Measurements from ENCODE around the gene FOXJ3. TPM values are rescaled to one million over a fixed set of nuclear protein-coding genes. Genes with fewer than 3 reads are reported as not detected.

The FOXJ3 gene
- total and polyA plus RNA-seq, 2 of the 8 experiments (the other 6 are each of a cell fraction or from before 2014, with no cell fraction given), result 48.6 to 51.9 TPM

DNA sequence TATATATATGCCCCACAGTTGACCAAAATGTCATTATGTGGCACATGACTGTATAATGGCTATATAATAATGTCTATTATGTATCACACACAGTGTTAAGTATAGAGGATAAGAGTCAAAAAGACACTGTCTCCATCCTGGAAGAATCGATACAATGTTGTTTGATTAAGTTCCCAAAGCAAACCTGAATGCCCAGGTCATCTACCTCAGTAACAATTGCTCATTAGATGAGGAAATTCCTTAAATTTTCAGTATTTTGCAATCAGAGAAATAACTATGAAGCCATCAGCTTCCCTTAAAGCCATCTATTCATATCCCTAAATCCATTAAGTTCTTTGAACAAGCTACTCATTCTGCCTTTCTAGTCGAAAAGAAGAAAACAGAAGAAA, 10.0 kb downstream of the FOXJ3 start:
- H4K20me1 ChIP-seq (replicated peaks in 1 of 2; ENCODE audit: control insufficient read depth in 1 of 2, insufficient read depth in 2 of 2, low read length in 2 of 2), result peaks cover 23 to 35% of the 10 kb centered on the region in 2 experiments
- TF ChIP-seq HDAC6 (IDR thresholded peaks at IDR 0.05; ENCODE audit: low read depth, low read length) (no peak), CHD1 (IDR thresholded peaks at IDR 0.05; ENCODE audit: low read depth, low read length) (no peak), SP2 (IDR thresholded peaks at IDR 0.05; ENCODE audit: low read length) (no peak), NANOG (IDR thresholded peaks at IDR 0.05; ENCODE audit: insufficient read depth, low read depth, low read length, poor library complexity, severe bottlenecking) (no peak), RXRA (IDR thresholded peaks at IDR 0.05; ENCODE audit: insufficient read depth, low read depth, low read length) (no peak), JUND (IDR thresholded peaks at IDR 0.05; ENCODE audit: low read length) (no peak), SIX5 (IDR thresholded peaks at IDR 0.05; ENCODE audit: low read depth, low read length) (no peak), EZH2 (IDR thresholded peaks at IDR 0.05; ENCODE audit: low read depth, low read length, severe bottlenecking) (no peak), YY1 (IDR thresholded peaks at IDR 0.05; ENCODE audit: low read depth, low read length) (no peak)
- TF ChIP-seq, protein P1, sequence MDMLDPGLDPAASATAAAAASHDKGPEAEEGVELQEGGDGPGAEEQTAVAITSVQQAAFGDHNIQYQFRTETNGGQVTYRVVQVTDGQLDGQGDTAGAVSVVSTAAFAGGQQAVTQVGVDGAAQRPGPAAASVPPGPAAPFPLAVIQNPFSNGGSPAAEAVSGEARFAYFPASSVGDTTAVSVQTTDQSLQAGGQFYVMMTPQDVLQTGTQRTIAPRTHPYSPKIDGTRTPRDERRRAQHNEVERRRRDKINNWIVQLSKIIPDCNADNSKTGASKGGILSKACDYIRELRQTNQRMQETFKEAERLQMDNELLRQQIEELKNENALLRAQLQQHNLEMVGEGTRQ (IDR thresholded peaks at IDR 0.05; ENCODE audit: low read length), result no peak
- TF ChIP-seq, protein P2, sequence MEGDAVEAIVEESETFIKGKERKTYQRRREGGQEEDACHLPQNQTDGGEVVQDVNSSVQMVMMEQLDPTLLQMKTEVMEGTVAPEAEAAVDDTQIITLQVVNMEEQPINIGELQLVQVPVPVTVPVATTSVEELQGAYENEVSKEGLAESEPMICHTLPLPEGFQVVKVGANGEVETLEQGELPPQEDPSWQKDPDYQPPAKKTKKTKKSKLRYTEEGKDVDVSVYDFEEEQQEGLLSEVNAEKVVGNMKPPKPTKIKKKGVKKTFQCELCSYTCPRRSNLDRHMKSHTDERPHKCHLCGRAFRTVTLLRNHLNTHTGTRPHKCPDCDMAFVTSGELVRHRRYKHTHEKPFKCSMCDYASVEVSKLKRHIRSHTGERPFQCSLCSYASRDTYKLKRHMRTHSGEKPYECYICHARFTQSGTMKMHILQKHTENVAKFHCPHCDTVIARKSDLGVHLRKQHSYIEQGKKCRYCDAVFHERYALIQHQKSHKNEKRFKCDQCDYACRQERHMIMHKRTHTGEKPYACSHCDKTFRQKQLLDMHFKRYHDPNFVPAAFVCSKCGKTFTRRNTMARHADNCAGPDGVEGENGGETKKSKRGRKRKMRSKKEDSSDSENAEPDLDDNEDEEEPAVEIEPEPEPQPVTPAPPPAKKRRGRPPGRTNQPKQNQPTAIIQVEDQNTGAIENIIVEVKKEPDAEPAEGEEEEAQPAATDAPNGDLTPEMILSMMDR (IDR thresholded peaks at IDR 0.05; ENCODE audit: control extremely low read depth in 1 of 3, insufficient read depth in 1 of 3, low read depth in 1 of 3, low read length in 3 of 3), result no peak

More for the DNA sequence above, 10.0 kb downstream of the FOXJ3 start:
- POLR2A ChIA-PET (ENCODE audit: partially characterized antibody), result interaction anchor here (1.0 kb wide), 2 partner anchors 9 to 40 kb away, joined by 3 to 4 read pairs; no protein-coding TSS in a partner anchor
- no peak overlapping the region for H4K8ac ChIP-seq (ENCODE audit: extremely low read depth, insufficient read depth, low read length)
- H3K23me2 ChIP-seq (ENCODE audit: low read depth, low read length), result no peaks in the 10 kb centered on the region
- no peaks in the 10 kb centered on the region for H3K27me3 ChIP-seq (replicated peaks in 1 of 4; ENCODE audit: control insufficient read depth in 3 of 4, extremely low read depth in 1 of 4, insufficient read depth in 3 of 4, low read length in 3 of 4)
- H2BK120ac ChIP-seq (replicated peaks; ENCODE audit: low read depth, low read length), result no peak overlapping the region
- H3K18ac ChIP-seq (ENCODE audit: extremely low read depth, low read length), result no peak overlapping the region
- no peak for FAIRE-seq
- no peak overlapping the region for H3K23ac ChIP-seq (ENCODE audit: insufficient read length)
- H3K4ac ChIP-seq (replicated peaks; ENCODE audit: insufficient read length, low read depth, low read length), result no peak overlapping the region
- no peak overlapping the region for H3K4me3 ChIP-seq (ENCODE audit: extremely low read depth in 1 of 4, insufficient read depth in 2 of 4, low read depth in 3 of 4, low read length in 4 of 4)
- H3K9ac ChIP-seq (replicated peaks in 1 of 4; ENCODE audit: extremely low read depth in 1 of 4, low read depth in 3 of 4, low read length in 3 of 4), result no peak overlapping the region
- no peak overlapping the region for H4K5ac ChIP-seq (ENCODE audit: insufficient read length, low read depth, low read length)
- no peak overlapping the region for H2AK5ac ChIP-seq (ENCODE audit: low read depth, low read length)
- no peak overlapping the region for H3K27ac ChIP-seq (ENCODE audit: low read depth, low read length)
- no peaks in the 10 kb centered on the region for H3K36me3 ChIP-seq (ENCODE audit: control insufficient read depth in 2 of 4, insufficient read depth in 4 of 4, low read length in 3 of 4)
- no peaks in the 10 kb centered on the region for H3K9me3 ChIP-seq (ENCODE audit: insufficient read depth in 2 of 2, low read depth in 1 of 2, low read length in 1 of 2)
- no peak overlapping the region for H3K56ac ChIP-seq (replicated peaks; ENCODE audit: insufficient read length, low read depth, low read length)
- no peak overlapping the region for H2BK5ac ChIP-seq (ENCODE audit: low read depth, low read length)
- no peak overlapping the region for H4K91ac ChIP-seq (replicated peaks; ENCODE audit: insufficient read length, low read length)
- CTCF ChIA-PET (ENCODE audit: partially characterized antibody), result interaction anchor here (0.7 to 1.8 kb wide), 2 partner anchors 9 to 18 kb away, joined by 3 to 12 read pairs; no protein-coding TSS in a partner anchor
- 88% methylated on average over 2 of the region's 2 CpGs; no CpG with 5 or more reads in 1 of the 2 experiments for WGBS, 2 experiments (ENCODE audit: extremely low coverage in 1 of 2, insufficient coverage in 1 of 2, insufficient read length in 1 of 2, insufficient replicate concordance in 2 of 2, low coverage in 1 of 2, low lambda C conversion rate in 2 of 2, missing lambda C conversion rate in 1 of 2)
- H3K79me1 ChIP-seq (ENCODE audit: low read depth, low read length), result 0 out of 2 replicates have a peak, but pooled peaks cover 4% of the 10 kb centered on the region
- no peak overlapping the region for H2BK20ac ChIP-seq (ENCODE audit: low read length)
- no peak overlapping the region for H3K4me2 ChIP-seq (ENCODE audit: insufficient read depth in 1 of 2, low read depth in 2 of 2, low read length in 2 of 2)
- peaks cover 34 to 96% of the 10 kb centered on the region in 2 experiments for H3K79me2 ChIP-seq (ENCODE audit: control insufficient read depth in 1 of 2, insufficient read depth in 2 of 2, low read length in 2 of 2)
- H3K14ac ChIP-seq (ENCODE audit: insufficient read length), result no peak overlapping the region
- no peak overlapping the region for H2AFZ ChIP-seq (ENCODE audit: low read length)
- no peak overlapping the region for H2BK15ac ChIP-seq (ENCODE audit: low read length)
- H2BK12ac ChIP-seq (ENCODE audit: low read depth, low read length), result no peak overlapping the region
- H3K4me1 ChIP-seq (replicated peaks in 1 of 4; ENCODE audit: control insufficient read depth in 3 of 4, insufficient read depth in 4 of 4, low read length in 3 of 4), result no peaks in the 10 kb centered on the region; a peak in 1 of 7 replicates
- DNase-seq (ENCODE audit: low read depth in 1 of 2, low spot score in 2 of 2), result no peak

Data from H1 (cell line).